ENCODE measurements around the gene TWSG1. TPM values are rescaled to one million over a fixed set of nuclear protein-coding genes. Genes with fewer than 3 reads are reported as not detected.

Gene TWSG1
- 19.2 TPM for total RNA-seq
- long read RNA-seq, transcript TWSG1-201 (5 exons, 3,756 nt): major isoform, 38 of 48 reads
- long read RNA-seq, partial matches to known transcripts: 2 of 48 reads
- long read RNA-seq, other reads (novel, unspliced or antisense): 7 of 48 reads

GRCh38 chr18:9334329-9334972, at the start of gene TWSG1:
TSS of gene TWSG1 (plus strand) at chr18:9334773. CDS start at chr18:9337230, 2,457 bp downstream.
- DNase-seq (ENCODE audit: low spot score): peak; percentile 97
- intact Hi-C loops (cut with DNase I): loop anchor here (10.0 kb wide), 2 partner anchors 140 to 230 kb away; partner anchors contain the start of genes NDUFV2 and RALBP1

GRCh38 chr18:9285604-9286003, 49.0 kb upstream of the TWSG1 start:
- no peak for DNase-seq (ENCODE audit: low spot score)
- intact Hi-C loops (cut with DNase I): no loop called here

DNA sequence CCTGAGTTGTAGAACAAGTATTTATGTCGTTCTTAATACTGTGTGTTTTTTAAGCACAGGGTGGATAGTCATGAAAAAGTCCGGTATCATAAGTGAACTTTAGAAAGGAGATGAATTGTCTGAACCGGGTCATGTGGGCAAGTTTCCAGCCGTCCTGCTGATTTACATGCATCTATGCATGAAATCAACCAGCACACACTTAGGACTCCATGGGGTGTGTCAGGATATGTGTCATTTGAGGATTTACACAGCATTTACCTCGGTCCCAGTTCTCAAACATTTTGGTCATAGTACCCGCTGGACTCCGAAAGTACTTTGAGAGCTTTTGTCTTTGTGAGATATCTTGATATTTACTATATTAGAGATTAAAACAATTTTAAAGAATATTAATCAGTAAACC, 47.5 kb upstream of the TWSG1 start:
- intact Hi-C loops (cut with DNase I): no loop called here
- DNase-seq (ENCODE audit: low spot score): no peak

- no peak for DNase-seq (ENCODE audit: low spot score)
- intact Hi-C loops (cut with DNase I): no loop called here
Observed at GRCh38 chr18:9289698-9290097, 44.9 kb upstream of the TWSG1 start.

GRCh38 chr18:9290156-9290555, 44.4 kb upstream of the TWSG1 start:
- no peak for DNase-seq (ENCODE audit: low spot score)
- intact Hi-C loops (cut with DNase I): no loop called here

DNA sequence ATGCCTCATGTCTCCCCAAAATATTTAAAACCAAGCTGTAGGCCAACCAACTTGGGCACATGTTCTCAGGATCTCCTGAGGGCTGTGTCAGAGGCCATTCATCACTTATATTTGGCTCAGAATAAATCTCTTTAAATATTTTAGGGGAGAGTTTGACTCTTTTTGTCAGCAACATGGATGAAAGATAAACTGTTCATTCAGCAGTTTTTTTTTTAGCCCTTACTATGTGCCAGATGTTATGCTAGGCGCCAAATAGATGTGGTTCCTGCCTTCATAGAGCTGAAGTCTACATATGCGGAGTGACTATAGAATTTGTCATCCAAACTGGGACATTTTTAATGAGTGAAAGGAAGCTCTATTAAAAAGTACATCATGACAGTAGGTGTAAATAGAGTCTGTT, 42.5 kb upstream of the TWSG1 start:
- intact Hi-C loops (cut with DNase I): no loop called here
- DNase-seq (ENCODE audit: low spot score): no peak

DNA sequence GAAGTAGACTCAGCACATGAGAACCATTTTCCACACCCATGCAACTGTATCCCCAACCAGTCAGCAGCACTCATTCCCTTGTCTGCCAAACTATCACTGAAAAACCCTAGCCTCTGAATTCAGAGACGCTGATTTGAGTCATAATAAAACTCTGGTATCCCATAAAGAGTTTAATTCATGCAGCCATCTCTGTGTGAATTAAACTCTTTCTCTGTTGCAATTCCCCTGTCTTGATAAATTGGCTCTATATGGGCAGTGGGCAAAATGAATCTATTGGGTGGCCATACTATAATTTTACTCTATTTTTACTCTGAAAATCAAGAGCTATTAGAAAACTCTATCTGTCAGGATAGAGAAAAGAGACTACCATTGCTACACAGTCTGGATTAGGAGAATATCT, 40.6 kb upstream of the TWSG1 start:
- no peak for DNase-seq (ENCODE audit: low spot score)
- intact Hi-C loops (cut with DNase I): no loop called here

DNA sequence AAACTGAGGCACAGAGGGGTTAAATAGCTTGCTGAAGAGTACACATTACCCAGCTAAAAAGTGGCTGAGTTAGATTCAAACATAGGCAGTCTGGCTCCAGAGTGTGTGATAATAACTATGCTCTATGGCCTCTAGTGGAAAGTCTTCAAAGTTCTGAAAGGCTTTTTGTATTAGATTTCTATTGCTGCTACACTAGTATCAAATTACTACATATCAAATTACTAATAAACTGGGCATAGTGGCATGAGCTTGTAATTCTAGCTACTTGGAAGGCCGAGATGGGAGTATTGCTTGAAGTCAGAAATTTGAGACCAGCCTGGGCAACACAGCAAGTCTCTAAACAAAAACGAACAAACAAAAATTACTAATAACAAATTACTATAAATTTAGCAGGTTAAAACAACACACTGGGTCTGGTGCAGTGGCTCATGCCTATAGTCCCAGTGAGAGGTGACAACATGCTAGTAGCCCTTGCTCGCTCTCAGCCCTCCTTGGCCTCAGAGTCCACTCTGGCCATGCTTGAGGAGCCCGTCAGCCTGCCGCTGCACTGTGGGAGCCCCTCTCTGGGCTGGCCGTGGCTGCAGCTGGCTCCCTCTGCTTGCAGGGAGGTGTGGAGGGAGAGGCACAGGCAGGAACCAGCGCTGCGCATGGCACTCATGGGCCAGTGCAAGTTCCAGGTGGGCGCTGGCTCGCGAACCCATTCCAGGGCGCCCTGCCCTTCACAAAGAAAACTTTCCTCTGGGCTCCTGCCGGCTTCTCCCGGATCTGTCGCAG, 38.2 kb upstream of the TWSG1 start:
- intact Hi-C loops (cut with DNase I): no loop called here
- DNase-seq (ENCODE audit: low spot score): no peak

DNA sequence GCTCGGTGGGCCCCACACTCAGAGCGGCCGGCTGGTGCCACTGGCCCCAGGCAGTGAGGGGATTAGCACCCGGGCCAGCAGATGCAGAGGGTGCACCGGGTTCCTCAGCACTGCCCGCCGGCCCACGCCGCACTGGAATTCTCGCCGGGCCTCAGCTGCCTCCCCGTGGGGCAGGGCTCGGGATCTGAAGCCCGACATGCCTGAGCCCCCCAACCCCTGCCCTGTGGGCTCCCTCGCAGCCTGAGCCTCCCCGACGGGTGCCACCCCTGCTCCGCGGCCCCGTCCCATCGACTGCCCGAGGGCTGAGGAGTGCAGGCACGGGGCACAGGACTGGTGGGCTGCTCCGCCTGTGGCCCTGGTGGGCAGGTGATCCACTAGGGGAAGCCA, 37.6 kb upstream of the TWSG1 start:
- intact Hi-C loops (cut with DNase I): no loop called here
- no peak for DNase-seq (ENCODE audit: low spot score)

DNA sequence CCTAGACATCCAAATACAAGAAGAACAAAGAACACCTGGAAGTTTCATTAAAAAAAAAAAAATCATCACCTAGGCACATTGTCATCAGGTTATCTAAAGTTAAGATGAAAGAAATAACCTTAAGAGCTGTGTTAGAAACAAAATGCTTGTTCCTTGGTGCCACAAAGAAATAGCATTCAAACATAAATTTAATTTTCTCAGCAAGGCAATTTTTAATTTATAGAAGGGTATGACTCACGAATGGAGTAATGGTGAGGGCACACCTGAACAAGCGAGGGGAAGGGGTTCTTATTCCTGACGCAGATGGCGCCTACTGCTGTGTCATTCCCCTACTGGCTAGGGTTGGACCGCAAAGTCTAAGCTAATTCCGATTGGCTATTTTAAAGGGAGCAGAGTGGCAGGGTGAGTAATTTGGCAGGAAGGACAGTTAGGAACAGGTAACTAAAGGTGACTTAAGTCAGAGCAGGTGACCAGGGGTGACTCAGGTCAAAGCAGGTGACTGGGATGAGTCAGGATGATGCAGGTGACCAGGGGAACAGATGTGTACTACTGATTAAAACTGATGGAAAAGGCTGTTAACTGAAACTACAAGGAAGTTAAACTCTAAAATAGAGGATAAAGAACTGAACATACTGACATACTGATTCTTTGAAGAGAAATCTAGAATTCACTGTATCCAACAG, 30.0 kb upstream of the TWSG1 start:
- intact Hi-C loops (cut with DNase I): no loop called here
- no peak for DNase-seq (ENCODE audit: low spot score)

GRCh38 chr18:9319333-9319732, 15.2 kb upstream of the TWSG1 start:
- intact Hi-C loops (cut with DNase I): no loop called here
- no peak for DNase-seq (ENCODE audit: low spot score)

DNA sequence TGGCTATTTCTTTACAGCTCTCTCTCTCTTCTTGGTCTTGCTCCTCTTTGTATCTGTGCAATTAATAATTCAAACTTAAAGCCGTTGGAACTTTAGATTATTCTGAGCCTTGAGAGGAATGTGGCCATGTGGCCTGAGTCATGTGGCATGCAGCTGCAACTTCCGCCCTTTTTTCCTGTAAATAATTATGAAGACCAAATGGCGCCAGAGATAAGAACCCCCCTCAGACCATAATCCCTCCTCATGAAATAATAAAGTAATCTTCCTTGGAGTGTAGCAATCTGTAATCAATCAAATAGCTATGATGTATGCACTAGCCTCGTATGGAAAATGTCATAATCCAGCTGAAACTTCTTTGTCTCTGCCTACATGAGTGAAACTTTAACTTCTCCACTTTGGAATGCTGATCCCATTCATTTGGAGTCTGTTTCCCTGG, 13.5 kb upstream of the TWSG1 start:
- no peak for DNase-seq (ENCODE audit: low spot score)
- intact Hi-C loops (cut with DNase I): no loop called here

- intact Hi-C loops (cut with DNase I): no loop called here
- DNase-seq (ENCODE audit: low spot score): no peak
Observed at GRCh38 chr18:9321736-9322135, 12.8 kb upstream of the TWSG1 start.

DNA sequence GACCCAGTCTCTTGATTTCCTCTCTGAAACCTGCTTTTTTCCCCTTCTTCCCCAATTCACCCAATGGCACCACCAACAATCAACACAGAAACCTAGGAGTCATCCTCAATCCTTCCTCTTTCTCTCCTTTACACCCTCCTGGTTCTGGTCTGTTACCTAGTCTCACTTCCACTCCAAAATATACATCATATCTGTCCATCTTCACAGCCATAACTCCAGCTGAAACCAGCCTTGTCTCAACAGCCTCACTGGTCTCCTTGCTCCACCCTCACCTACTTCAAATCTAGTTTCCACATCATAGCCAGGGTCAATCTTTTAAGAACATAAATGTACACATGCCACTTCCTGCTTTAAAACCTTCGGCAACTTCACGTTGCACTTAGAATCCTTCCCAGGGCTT, 11.8 kb upstream of the TWSG1 start:
- no peak for DNase-seq (ENCODE audit: low spot score)
- intact Hi-C loops (cut with DNase I): no loop called here

DNA sequence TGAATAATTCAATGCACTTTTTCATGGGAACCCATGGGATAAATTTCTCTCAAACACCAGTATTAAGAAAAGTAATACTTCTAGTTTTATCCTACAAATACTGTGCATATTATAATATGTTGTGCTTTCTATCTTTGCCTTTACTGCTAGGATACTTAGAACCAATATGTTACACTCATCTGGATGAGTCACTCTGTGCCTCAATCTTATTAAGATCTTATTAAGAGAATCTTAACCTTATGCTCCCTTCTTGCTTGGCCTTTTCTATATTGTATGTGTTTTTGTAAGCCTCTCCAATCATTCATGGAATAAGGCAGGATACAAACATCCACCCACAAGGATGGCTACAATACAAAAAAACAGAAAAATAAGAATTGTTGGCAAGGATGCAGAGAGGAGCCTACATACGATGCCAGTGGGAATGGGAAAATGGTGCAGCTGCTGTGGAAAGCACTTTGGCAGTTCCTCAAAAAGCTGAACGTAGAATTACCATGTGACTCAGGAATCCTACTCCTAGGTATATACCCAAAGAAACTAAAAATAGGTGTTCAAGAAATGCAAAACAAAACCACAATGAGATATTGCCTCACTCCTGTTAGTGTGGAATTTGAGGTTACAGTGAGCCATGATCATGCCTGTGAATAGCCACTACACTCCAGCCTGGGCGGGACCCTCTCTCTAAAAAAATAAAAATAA, 10.7 kb upstream of the TWSG1 start:
- intact Hi-C loops (cut with DNase I): no loop called here
- DNase-seq (ENCODE audit: low spot score): no peak

DNA sequence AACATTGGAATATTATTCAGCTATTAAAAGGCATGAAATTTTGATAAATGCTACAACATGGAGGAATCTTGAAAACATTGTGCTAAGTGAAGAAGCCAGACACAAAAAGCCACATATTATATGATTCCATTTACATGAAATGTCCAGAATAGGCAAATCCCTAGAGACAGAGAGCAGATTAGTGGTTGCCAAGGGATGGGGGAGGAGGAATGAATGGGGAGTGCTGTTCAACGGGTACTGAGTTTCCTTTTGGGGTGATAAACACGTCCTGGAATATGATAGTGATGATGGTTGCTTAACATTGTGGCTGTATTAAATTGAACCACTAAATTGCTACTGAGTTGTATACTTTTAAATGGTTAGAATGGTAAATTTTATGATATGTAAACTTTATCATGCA, 8.9 kb upstream of the TWSG1 start:
- DNase-seq (ENCODE audit: low spot score): no peak
- intact Hi-C loops (cut with DNase I): no loop called here

GRCh38 chr18:9328776-9329175, 5.8 kb upstream of the TWSG1 start:
- no peak for DNase-seq (ENCODE audit: low spot score)
- intact Hi-C loops (cut with DNase I): no loop called here

DNA sequence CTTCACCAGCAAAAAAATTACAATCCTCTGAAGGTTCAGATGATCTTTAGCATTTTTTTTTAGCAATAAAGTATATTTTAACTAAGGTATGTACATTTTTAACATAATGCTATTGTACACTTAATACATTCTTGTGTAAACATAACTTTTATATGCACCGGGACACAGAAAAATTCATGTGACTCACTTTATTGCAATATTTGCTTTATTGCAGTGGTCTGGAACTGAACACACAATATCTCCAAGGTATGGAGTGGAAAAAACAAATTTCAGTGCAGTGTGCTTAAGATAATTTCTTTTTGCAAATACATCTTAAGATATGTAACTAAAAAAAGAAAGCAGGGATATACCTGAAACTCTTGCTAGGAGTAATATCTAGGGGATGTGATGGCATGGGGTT, 5.1 kb upstream of the TWSG1 start:
- no peak for DNase-seq (ENCODE audit: low spot score)
- intact Hi-C loops (cut with DNase I): no loop called here

DNA sequence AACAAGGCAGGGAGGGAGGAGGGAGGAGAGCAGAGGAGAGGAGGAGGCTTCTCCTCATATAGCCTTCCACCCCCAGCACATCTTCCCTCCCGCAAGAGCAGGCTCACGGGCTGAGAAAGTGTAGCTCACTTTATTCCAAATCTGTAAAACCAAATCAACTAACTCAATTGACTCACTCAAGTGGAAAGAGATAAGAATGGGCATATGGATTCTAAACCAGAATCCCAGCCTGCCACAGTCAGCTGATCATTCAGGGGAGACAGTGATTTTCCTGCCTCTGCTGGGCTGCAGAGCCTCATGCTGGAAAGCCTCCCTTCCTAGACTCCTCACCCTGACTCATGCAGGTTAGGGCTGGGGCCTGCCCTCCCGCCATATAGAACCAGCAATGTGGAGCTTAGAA, 4.2 kb upstream of the TWSG1 start:
- intact Hi-C loops (cut with DNase I): loop anchor here (10.0 kb wide), 2 partner anchors 144 to 226 kb away; partner anchors contain the start of genes NDUFV2 and RALBP1
- no peak for DNase-seq (ENCODE audit: low spot score)
